PC-9 (cell line): ENCODE measurements around the gene MIB1. TPM values are rescaled to one million over a fixed set of nuclear protein-coding genes. Genes with fewer than 3 reads are reported as not detected.

Source experiments
- BruUV-seq: library from RNA; stranded (reverse); fragments of 400-500 nt; replicated peaks from 2 replicates; lab custom pipeline; 2021; lab: Mats Ljungman, UMichigan
- CTCF ChIA-PET: fragments of 300-600 bp; sonication (Branson Sonifier 250); formaldehyde crosslinking; loops from one replicate; lab custom pipeline; 2022; ENCODE audit warnings: antibody characterized with exemption; lab: Charles Lee
- POLR2A ChIA-PET: fragments of 300-600 bp; sonication (Branson Sonifier 250); formaldehyde crosslinking; loops from one replicate; lab custom pipeline; 2022; ENCODE audit warnings: antibody characterized with exemption; ENCODE audit not compliant: unreplicated experiment; lab: Charles Lee
- DNase-seq, 2 experiments: peaks; one replicate each; pipeline versions ENCODE4 v3.0.0 to v3.0.0-alpha.2; 2015 to 2022; ENCODE audit warnings: mixed read lengths in 1 of 2
- H2AFZ ChIP-seq: fragments of 200-600 bp; sonication (generic); 2 replicates; pipeline ENCODE4 v1.8.1; 2017; ENCODE audit warnings: antibody characterized with exemption
- H3F3A ChIP-seq: fragments of 200-600 bp; sonication (generic); 2 replicates; pipeline ENCODE4 v1.8.1; 2017; ENCODE audit warnings: antibody characterized with exemption, mild to moderate bottlenecking, low read depth; ENCODE audit not compliant: insufficient read depth
- H3K27ac ChIP-seq: fragments of 200-600 bp; sonication (generic); 2 replicates; pipeline ENCODE4 v1.6.1; 2016; ENCODE audit warnings: mixed run types
- H3K27me3 ChIP-seq: fragments of 200-600 bp; sonication (generic); 2 replicates; pipeline ENCODE4 v1.6.1; 2016; ENCODE audit warnings: low read depth, mixed run types; ENCODE audit not compliant: insufficient read depth
- H3K36me3 ChIP-seq: fragments of 200-600 bp; sonication (generic); 2 replicates; pipeline ENCODE4 v1.6.1; 2016; ENCODE audit warnings: low read depth, mixed run types
- H3K4me1 ChIP-seq: fragments of 200-600 bp; sonication (generic); replicated peaks from 2 replicates; pipeline ENCODE4 v1.6.1; 2016; ENCODE audit warnings: mixed run types; ENCODE audit not compliant: insufficient read depth
- H3K4me2 ChIP-seq: fragments of 200-600 bp; sonication (generic); 2 replicates; pipeline ENCODE4 v1.6.1; 2017; ENCODE audit warnings: mixed run types
- H3K4me3 ChIP-seq: fragments of 200-600 bp; sonication (generic); 2 replicates; pipeline ENCODE4 v1.6.1; 2016; ENCODE audit warnings: mixed run types
- H3K79me2 ChIP-seq: fragments of 200-600 bp; sonication (generic); 2 replicates; pipeline ENCODE4 v1.6.1; 2017; ENCODE audit warnings: low read depth, mixed run types
- H3K9me2 ChIP-seq: fragments of 200-600 bp; sonication (generic); 2 replicates; pipeline ENCODE4 v1.8.1; 2017; ENCODE audit warnings: mild to moderate bottlenecking; ENCODE audit not compliant: insufficient read depth
- H3K9me3 ChIP-seq: fragments of 200-600 bp; sonication (generic); 2 replicates; pipeline ENCODE4 v1.8.1; 2016; ENCODE audit warnings: low read depth; ENCODE audit not compliant: insufficient read depth
- H4K20me1 ChIP-seq: fragments of 200-600 bp; sonication (generic); 2 replicates; pipeline ENCODE4 v1.8.1; 2017; ENCODE audit not compliant: insufficient read depth
- EZH2 ChIP-seq: fragments of 200-600 bp; sonication (generic); IDR thresholded peaks from 2 replicates; pipeline ENCODE4 v1.8.0; 2017; ENCODE audit warnings: antibody characterized with exemption, low read depth
- intact Hi-C: fragments of 100-400 bp; cut with micrococcal nuclease; formaldehyde crosslinking; loops from one replicate; pipeline ENCODE4 v1.10.0; 2022; ENCODE audit not compliant: unreplicated experiment
- total RNA-seq: library from RNA; stranded (reverse); gene quantifications from 2 replicates; pipeline ENCODE4 v1.2.3, GENCODE V29; 2021
- TF ChIP-seq, protein P1 (sequence below): fragments of 200-600 bp; sonication (generic); conservative IDR thresholded peaks from 2 replicates; pipeline ENCODE4 v1.6.1; 2017; ENCODE audit warnings: mixed run types, antibody characterized with exemption, mild to moderate bottlenecking, moderate library complexity

MIB1 gene
- total RNA-seq, 1 experiment from 2014 or later: 40.1 TPM

DNA sequence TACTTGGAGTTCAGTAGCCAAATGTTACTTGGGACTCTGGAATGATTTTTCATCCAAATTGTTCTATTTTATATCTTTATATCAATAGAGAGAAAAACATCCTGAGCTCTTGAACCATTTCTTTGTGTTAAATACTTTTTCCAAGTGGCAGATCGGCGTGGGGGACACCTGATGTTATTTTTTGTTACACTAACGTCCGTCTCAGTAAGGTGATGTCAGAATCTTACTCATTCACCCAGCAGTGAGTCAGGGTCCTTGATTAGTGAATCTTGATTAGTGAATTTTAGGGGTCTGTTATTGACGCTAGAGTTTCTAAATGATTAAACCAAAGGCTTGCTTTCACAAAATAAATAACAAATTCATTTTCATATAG lies 1.7 kb downstream of the MIB1 start:
- no peaks in the 10 kb centered on the region for H3K9me2 ChIP-seq
- peaks cover 55% of the 10 kb centered on the region for H3K79me2 ChIP-seq
- H3F3A ChIP-seq: no peaks in the 10 kb centered on the region
- H2AFZ ChIP-seq: peak overlapping the region; percentile 76; the same call in 1 of the 2 replicates
- H4K20me1 ChIP-seq: no peaks in the 10 kb centered on the region; the same call in 1 of the 2 replicates
- H3K4me1 ChIP-seq: peaks cover 4% of the 10 kb centered on the region; the same call in 1 of the 2 replicates
- peak overlapping the region; percentile 76 for H3K4me2 ChIP-seq
- peak overlapping the region; percentile 80; the same call in 1 of the 2 replicates for H3K4me3 ChIP-seq
- TF ChIP-seq, protein P1, sequence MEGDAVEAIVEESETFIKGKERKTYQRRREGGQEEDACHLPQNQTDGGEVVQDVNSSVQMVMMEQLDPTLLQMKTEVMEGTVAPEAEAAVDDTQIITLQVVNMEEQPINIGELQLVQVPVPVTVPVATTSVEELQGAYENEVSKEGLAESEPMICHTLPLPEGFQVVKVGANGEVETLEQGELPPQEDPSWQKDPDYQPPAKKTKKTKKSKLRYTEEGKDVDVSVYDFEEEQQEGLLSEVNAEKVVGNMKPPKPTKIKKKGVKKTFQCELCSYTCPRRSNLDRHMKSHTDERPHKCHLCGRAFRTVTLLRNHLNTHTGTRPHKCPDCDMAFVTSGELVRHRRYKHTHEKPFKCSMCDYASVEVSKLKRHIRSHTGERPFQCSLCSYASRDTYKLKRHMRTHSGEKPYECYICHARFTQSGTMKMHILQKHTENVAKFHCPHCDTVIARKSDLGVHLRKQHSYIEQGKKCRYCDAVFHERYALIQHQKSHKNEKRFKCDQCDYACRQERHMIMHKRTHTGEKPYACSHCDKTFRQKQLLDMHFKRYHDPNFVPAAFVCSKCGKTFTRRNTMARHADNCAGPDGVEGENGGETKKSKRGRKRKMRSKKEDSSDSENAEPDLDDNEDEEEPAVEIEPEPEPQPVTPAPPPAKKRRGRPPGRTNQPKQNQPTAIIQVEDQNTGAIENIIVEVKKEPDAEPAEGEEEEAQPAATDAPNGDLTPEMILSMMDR: no peak
- TF ChIP-seq EZH2: no peak
- intact Hi-C loops: loop anchor here (10.0 kb wide), 2 partner anchors 68 to 128 kb away; partner anchors contain the start of gene SNRPD1
- POLR2A ChIA-PET: interaction anchor here (0.7 to 1.0 kb wide), 2 partner anchors 18 to 725 kb away, joined by 3 to 4 read pairs; no protein-coding TSS in a partner anchor
- H3K9me3 ChIP-seq: no peaks in the 10 kb centered on the region
- no peak for DNase-seq
- H3K36me3 ChIP-seq: no peaks in the 10 kb centered on the region
- no peaks in the 10 kb centered on the region for H3K27me3 ChIP-seq
- CTCF ChIA-PET: interaction anchor here (0.6 kb wide), 1 partner anchor 110 kb away, joined by 6 read pairs; no protein-coding TSS in a partner anchor
- no peak overlapping the region for H3K27ac ChIP-seq
- no TSS peak for BruUV-seq

DNA sequence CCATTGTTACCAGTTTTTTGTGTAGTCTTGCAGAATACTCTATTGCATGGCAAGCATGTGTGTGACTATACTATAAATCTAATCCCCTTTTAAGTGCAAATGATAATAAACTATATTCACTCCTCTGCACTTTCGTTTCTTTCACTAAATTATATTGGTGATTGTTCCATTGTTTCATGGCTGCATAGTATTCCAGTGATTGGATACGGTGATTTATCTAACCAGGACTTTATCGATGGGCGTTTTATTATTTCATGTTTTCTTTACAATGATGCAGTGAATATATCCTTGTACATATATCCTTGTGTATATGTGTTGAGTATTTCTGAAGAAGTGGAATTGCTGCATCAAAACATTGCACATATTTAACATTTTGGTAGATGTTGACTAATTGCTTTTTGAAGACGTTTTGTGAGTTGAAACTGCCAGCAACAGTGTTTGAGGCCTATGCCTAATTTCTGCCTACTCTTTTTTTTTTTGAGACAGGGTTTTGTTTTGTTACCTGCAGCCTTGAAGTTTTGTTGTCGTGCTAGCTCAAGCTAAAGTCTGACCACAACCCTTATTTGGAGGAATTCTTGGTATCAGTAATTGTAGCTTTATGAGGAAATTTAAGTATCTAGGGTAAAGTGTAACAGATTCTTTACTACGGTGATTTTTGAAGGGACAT lies 2.7 kb downstream of the MIB1 start:
- Histone ChIP-seq H3K9me2 (no peaks in the 10 kb centered on the region), H3K27ac (no peak overlapping the region), H3K9me3 (no peaks in the 10 kb centered on the region), H3K4me2 (peak overlapping the region; percentile 76), H2AFZ (no peak overlapping the region), H3K4me1 (peaks cover 4% of the 10 kb centered on the region; the same call in 1 of the 2 replicates), H3F3A (no peaks in the 10 kb centered on the region), H4K20me1 (no peaks in the 10 kb centered on the region; the same call in 1 of the 2 replicates), H3K27me3 (no peaks in the 10 kb centered on the region), H3K79me2 (peaks cover 62% of the 10 kb centered on the region), H3K4me3 (peak overlapping the region; percentile 80; the same call in 1 of the 2 replicates), H3K36me3 (no peaks in the 10 kb centered on the region)
- ChIA-PET POLR2A (interaction anchor here (0.7 kb wide), 1 partner anchor 1879 kb away, joined by 5 read pairs; no protein-coding TSS in a partner anchor), CTCF (no interaction called here)
- TF ChIP-seq, protein P1: no peak
- TF ChIP-seq EZH2: no peak
- BruUV-seq: no TSS peak
- intact Hi-C loops: loop anchor here (10.0 kb wide), 2 partner anchors 68 to 128 kb away; partner anchors contain the start of gene SNRPD1
- DNase-seq: no peak

DNA sequence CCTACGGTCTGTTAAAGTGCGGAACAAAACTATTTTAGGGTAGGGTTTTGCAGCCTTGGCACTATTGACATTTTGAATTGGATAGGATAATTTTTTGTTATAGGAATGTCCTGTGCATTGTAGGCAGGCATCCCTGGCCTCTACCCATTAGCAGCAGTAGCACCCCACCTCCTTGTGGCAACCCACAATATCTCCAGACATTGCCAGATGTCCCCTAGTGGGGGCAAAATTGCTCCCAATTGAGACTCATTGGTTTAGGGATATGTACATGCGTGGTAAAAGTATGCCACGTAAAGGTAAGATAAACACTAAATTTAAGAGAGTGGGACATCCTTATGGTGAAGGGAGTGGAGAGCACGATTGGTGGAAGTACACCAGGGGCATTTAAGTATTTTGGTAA lies 4.6 kb downstream of the MIB1 start:
- ChIA-PET POLR2A (no interaction called here), CTCF (no interaction called here)
- no peak overlapping the region for H2AFZ ChIP-seq
- H3K36me3 ChIP-seq: no peaks in the 10 kb centered on the region
- no peaks in the 10 kb centered on the region; the same call in 1 of the 2 replicates for H4K20me1 ChIP-seq
- H3K4me2 ChIP-seq: no peak overlapping the region
- intact Hi-C loops: loop anchor here (10.0 kb wide), 2 partner anchors 70 to 130 kb away; partner anchors contain the start of gene SNRPD1
- DNase-seq: no peak
- H3K27me3 ChIP-seq: no peaks in the 10 kb centered on the region
- H3K79me2 ChIP-seq: peaks cover 68% of the 10 kb centered on the region
- H3K4me1 ChIP-seq: no peaks in the 10 kb centered on the region; the same call in 1 of the 2 replicates
- TF ChIP-seq, protein P1: no peak
- TF ChIP-seq EZH2: no peak
- no TSS peak for BruUV-seq
- H3K9me2 ChIP-seq: no peaks in the 10 kb centered on the region
- H3K9me3 ChIP-seq: no peaks in the 10 kb centered on the region
- no peaks in the 10 kb centered on the region for H3F3A ChIP-seq
- H3K27ac ChIP-seq: no peak overlapping the region
- H3K4me3 ChIP-seq: no peak overlapping the region
